ENCODE data around the gene MXD4. TPM values are rescaled to one million over a fixed set of nuclear protein-coding genes. Genes with fewer than 3 reads are reported as not detected.

The MXD4 gene
- polyA plus RNA-seq, 2 donors: 14.5 to 27.2 TPM

DNA sequence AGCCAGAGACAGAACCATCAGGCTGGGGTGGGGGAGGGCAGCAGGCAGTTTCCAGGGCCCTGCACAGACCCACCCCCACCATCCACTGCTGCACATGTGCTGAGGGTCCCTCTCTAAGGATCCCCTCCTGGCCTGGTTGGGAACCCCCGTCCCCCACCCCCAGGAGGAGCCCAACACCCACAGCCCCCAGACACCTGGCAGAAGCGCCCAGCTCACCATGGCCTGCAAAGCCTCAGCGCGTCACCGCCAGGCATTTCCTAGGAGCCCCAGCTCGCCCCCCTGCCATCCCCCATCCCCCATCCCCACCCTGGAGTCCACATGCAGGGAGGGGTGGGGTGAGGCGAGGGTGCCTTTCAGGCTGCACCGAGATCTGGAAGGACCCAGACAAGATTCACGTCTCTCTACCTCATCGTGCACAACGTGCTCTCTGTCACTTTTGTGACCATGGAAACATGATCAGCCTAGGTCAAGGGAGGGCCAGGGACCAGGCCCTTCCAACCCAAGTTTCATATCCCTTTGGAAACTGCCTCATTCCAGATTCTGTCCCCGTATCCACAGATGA lies 9.3 kb downstream of the MXD4 start:
- Histone ChIP-seq H3K4me3 (ENCODE audit: low read depth in 1 of 2, low read length in 2 of 2) (no peak overlapping the region), H3K27me3 (ENCODE audit: control insufficient read depth in 1 of 2, insufficient read depth in 2 of 2, low read length in 2 of 2) (no peaks in the 10 kb centered on the region), H3K9me3 (ENCODE audit: control insufficient read depth in 2 of 2, insufficient read depth in 1 of 2, low read depth in 1 of 2, low read length in 1 of 2) (no peaks in the 10 kb centered on the region), H3K36me3 (ENCODE audit: control insufficient read depth in 2 of 2, insufficient read depth in 2 of 2, low read length in 1 of 2) (peaks cover 7 to 56% of the 10 kb centered on the region in 2 donors), H3K27ac (ENCODE audit: low read depth in 2 of 2, low read length in 1 of 2) (no peak overlapping the region), H3K4me1 (ENCODE audit: control insufficient read depth in 2 of 2, insufficient read depth in 2 of 2, low read length in 1 of 2) (peaks cover 10 to 17% of the 10 kb centered on the region in 2 donors)
- WGBS, 2 donors: 86% methylated on average over 12 of the region's 12 CpGs

DNA sequence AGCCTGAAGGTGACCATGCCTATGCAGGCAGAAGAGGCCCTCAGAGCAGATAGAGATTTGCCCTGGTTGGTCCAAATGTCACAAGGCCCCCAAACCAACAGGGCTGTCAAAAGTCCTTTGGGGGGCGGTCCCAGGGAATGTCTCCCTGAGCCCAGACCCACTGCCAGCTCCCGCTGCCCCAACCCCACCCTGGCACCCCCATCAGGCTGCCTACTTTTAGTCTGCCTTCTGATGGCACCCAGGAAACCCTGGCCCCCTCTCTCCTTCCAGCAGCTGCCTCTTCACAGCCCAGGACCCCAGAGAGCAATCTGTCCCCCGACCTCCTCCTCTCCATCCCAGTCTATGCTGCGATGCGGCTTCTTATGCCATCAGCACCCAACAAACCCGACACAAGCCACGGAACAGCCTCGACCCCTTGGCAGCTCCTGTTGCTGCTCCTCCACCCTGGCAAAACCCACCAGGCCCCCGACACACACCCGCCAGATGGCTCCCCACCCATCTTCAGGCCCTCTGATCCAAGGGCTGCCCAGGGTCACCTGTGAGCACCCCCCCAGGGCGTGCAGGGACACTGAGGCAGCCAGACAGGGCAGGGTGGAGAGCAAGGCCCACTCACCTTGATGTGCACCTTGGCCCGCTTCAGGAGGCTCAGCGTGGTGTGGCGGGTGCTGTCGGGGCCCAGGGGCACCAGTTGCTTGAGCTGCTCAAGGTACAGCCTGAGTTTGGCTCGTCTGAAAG lies 9.9 kb downstream of the MXD4 start:
- H3K9me3 ChIP-seq (ENCODE audit: control insufficient read depth in 2 of 2, insufficient read depth in 1 of 2, low read depth in 1 of 2, low read length in 1 of 2): no peaks in the 10 kb centered on the region
- H3K4me3 ChIP-seq (ENCODE audit: low read depth in 1 of 2, low read length in 2 of 2): no peak overlapping the region
- no peaks in the 10 kb centered on the region for H3K27me3 ChIP-seq (ENCODE audit: control insufficient read depth in 1 of 2, insufficient read depth in 2 of 2, low read length in 2 of 2)
- H3K27ac ChIP-seq (ENCODE audit: low read depth in 2 of 2, low read length in 1 of 2): no peak overlapping the region
- 92 to 93% methylated on average over 16 of the region's 16 CpGs for WGBS, 2 donors
- H3K4me1 ChIP-seq (ENCODE audit: control insufficient read depth in 2 of 2, insufficient read depth in 2 of 2, low read length in 1 of 2): peaks cover 10 to 17% of the 10 kb centered on the region in 2 donors
- H3K36me3 ChIP-seq (ENCODE audit: control insufficient read depth in 2 of 2, insufficient read depth in 2 of 2, low read length in 1 of 2): peaks cover 7 to 60% of the 10 kb centered on the region in 2 donors

DNA sequence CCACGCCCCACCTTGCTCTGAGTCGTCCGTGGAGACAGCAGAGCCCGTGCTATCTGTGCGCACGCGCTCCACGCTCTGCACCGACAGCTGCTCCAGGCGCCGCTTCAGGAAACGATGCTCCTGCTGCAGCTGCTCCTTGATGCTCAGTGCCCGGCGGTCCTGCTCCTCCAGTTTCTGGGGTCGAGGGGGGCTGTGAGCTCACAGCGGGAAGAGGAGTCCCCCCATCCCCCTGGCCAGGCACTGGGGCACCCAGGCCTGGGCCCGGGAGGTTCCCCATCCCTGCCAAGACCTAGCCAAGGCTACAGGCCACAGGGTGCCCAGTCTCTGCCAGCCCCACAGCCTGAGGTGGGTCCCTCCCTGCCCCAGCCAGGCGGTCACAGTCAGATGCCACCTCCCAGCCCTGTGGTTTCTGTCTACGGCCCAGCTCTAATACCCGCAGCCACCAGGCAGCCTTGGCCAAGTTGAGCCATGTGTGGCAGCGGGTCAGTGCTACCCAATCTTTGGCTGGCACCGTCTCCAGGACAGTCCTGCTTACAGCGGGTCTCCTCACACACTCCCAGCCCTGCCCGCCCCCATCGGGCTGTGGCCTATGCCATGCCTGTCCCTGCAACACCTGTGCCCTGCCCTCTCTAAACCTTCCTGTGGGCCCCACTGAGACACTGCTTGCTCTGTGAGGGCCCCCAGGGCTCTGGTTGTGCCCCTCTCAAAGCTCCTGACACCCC lies 10.7 kb downstream of the MXD4 start:
- H3K27me3 ChIP-seq (ENCODE audit: control insufficient read depth in 1 of 2, insufficient read depth in 2 of 2, low read length in 2 of 2): no peaks in the 10 kb centered on the region
- peaks cover 7 to 63% of the 10 kb centered on the region in 2 donors for H3K36me3 ChIP-seq (ENCODE audit: control insufficient read depth in 2 of 2, insufficient read depth in 2 of 2, low read length in 1 of 2)

DNA sequence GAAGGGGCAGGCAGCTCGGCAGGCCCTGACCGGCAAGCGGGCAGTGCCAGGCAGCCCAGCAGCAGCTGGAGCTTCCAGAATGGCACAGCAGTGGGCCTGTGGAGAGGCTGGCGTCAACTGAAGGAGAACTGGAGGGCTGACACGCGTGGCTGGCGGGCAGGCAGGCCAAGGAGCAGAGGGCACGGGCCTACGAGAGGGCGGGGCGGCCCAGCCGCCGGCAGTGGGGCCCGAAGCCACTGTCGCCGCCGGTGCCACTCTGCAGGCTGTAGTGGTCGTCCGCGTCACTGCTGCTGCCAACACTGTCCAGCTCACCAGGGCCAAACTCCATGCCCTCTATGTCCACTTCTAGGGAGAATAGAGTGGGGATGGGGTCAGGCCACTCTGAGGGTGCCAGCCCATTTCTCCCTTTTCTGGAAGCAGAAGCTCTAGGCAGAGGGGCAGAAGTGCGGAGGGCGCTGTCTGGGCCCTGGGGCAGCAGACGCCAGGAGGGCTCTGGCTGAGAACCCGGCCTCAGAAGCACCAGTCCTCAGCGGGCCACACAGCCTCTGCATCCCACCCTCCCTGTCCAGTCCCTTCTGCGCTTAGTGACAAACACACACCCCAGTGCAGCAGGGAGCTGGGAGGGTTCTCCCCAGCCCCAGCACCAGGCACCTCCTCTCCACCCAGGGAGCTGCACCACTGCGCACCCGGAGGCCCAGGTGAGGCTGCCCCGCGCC lies 11.4 kb downstream of the MXD4 start:
- 81 to 92% methylated on average over 29 to 30 of the region's 30 CpGs for WGBS, 2 donors
- H3K9me3 ChIP-seq (ENCODE audit: control insufficient read depth in 2 of 2, insufficient read depth in 1 of 2, low read depth in 1 of 2, low read length in 1 of 2): no peaks in the 10 kb centered on the region
- H3K4me1 ChIP-seq (ENCODE audit: control insufficient read depth in 2 of 2, insufficient read depth in 2 of 2, low read length in 1 of 2): peaks cover 0 to 12% of the 10 kb centered on the region in 2 donors
- no peak overlapping the region for H3K4me3 ChIP-seq (ENCODE audit: low read depth in 1 of 2, low read length in 2 of 2)
- peaks cover 7 to 63% of the 10 kb centered on the region in 2 donors for H3K36me3 ChIP-seq (ENCODE audit: control insufficient read depth in 2 of 2, insufficient read depth in 2 of 2, low read length in 1 of 2)
- no peaks in the 10 kb centered on the region for H3K27me3 ChIP-seq (ENCODE audit: control insufficient read depth in 1 of 2, insufficient read depth in 2 of 2, low read length in 2 of 2)
- no peak overlapping the region for H3K27ac ChIP-seq (ENCODE audit: low read depth in 2 of 2, low read length in 1 of 2)

More for the DNA sequence above, 10.7 kb downstream of the MXD4 start:
- Histone ChIP-seq H3K9me3 (ENCODE audit: control insufficient read depth in 2 of 2, insufficient read depth in 1 of 2, low read depth in 1 of 2, low read length in 1 of 2) (no peaks in the 10 kb centered on the region), H3K27ac (ENCODE audit: low read depth in 2 of 2, low read length in 1 of 2) (no peak overlapping the region), H3K4me3 (ENCODE audit: low read depth in 1 of 2, low read length in 2 of 2) (no peak overlapping the region), H3K4me1 (ENCODE audit: control insufficient read depth in 2 of 2, insufficient read depth in 2 of 2, low read length in 1 of 2) (peaks cover 4 to 17% of the 10 kb centered on the region in 2 donors)
- 89 to 90% methylated on average over 25 of the region's 25 CpGs for WGBS, 2 donors

DNA sequence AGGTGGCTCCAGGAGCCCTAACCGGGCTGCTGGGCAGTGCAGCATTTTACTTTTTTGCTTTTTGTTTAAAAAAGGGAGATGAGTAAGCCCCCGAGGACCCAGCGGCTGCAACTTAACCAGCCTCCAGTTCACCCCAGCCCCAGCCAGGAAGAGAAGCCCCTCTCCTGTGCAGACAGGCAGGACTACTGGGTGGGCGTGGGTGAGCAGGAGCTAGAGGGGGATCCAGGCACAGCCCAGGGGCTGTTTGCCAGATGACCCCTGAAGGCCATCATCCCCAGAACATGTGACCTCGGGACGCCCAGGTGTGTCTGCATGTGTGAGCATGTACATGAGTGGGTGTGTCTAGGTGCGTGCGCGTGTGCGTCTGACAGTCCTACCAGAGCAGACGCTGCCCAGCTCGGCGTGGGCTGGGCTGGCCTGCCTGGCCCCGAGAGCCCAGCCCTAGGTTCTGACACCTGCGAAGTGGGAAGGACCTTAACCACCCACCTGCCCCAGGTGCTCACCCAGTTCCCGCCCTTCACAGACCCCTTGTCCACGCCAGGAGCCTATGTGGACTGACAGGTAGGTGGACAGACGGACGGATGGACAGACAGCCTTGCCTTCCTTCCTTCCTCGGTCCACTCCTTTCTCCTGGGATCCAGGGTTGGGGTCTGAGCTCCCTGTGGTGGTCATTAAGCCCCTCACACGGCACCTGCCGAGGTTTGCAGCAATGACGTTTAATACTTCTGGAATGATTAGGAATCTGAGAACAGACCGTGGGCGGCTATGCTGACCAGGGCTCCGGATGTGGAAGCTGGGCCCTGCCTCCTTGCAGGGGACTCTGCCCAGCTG lies 12.2 kb downstream of the MXD4 start:
- peaks cover 7 to 58% of the 10 kb centered on the region in 2 donors for H3K36me3 ChIP-seq (ENCODE audit: control insufficient read depth in 2 of 2, insufficient read depth in 2 of 2, low read length in 1 of 2)
- no peak overlapping the region for H3K4me3 ChIP-seq (ENCODE audit: low read depth in 1 of 2, low read length in 2 of 2)
- H3K27ac ChIP-seq (ENCODE audit: low read depth in 2 of 2, low read length in 1 of 2): no peak overlapping the region
- H3K9me3 ChIP-seq (ENCODE audit: control insufficient read depth in 2 of 2, insufficient read depth in 1 of 2, low read depth in 1 of 2, low read length in 1 of 2): no peaks in the 10 kb centered on the region
- 65 to 73% methylated on average over 26 of the region's 26 CpGs for WGBS, 2 donors
- H3K4me1 ChIP-seq (ENCODE audit: control insufficient read depth in 2 of 2, insufficient read depth in 2 of 2, low read length in 1 of 2): peaks cover 0 to 13% of the 10 kb centered on the region in 2 donors
- H3K27me3 ChIP-seq (ENCODE audit: control insufficient read depth in 1 of 2, insufficient read depth in 2 of 2, low read length in 2 of 2): no peaks in the 10 kb centered on the region

DNA sequence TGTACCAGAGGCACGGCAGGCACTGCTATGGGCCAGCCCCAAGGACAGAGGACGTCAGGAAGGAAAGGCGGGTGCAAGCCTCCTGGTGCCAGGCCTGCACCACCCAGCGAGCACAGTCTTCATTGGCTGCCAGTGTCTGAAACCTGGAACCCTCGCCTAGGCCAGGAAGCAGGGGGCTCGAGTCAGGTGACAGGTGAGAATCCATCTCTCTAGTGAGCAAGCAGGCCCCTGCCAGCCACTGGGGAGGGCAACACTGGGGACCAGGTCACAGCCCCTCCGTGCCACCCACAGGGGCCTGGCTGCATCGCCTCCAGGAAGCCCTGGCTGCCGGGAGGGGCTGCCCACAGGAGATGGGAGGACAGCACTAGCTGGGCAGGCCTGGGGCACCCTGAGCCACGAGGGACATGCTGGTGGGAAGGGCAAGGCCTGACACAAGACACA lies 13.1 kb downstream of the MXD4 start:
- Histone ChIP-seq H3K4me1 (ENCODE audit: control insufficient read depth in 2 of 2, insufficient read depth in 2 of 2, low read length in 1 of 2) (peaks cover 0 to 13% of the 10 kb centered on the region in 2 donors), H3K4me3 (ENCODE audit: low read depth in 1 of 2, low read length in 2 of 2) (no peak overlapping the region), H3K27ac (ENCODE audit: low read depth in 2 of 2, low read length in 1 of 2) (no peak overlapping the region), H3K27me3 (ENCODE audit: control insufficient read depth in 1 of 2, insufficient read depth in 2 of 2, low read length in 2 of 2) (no peaks in the 10 kb centered on the region), H3K36me3 (ENCODE audit: control insufficient read depth in 2 of 2, insufficient read depth in 2 of 2, low read length in 1 of 2) (peaks cover 7 to 54% of the 10 kb centered on the region in 2 donors), H3K9me3 (ENCODE audit: control insufficient read depth in 2 of 2, insufficient read depth in 1 of 2, low read depth in 1 of 2, low read length in 1 of 2) (no peaks in the 10 kb centered on the region)
- 75 to 77% methylated on average over 10 of the region's 10 CpGs for WGBS, 2 donors

DNA sequence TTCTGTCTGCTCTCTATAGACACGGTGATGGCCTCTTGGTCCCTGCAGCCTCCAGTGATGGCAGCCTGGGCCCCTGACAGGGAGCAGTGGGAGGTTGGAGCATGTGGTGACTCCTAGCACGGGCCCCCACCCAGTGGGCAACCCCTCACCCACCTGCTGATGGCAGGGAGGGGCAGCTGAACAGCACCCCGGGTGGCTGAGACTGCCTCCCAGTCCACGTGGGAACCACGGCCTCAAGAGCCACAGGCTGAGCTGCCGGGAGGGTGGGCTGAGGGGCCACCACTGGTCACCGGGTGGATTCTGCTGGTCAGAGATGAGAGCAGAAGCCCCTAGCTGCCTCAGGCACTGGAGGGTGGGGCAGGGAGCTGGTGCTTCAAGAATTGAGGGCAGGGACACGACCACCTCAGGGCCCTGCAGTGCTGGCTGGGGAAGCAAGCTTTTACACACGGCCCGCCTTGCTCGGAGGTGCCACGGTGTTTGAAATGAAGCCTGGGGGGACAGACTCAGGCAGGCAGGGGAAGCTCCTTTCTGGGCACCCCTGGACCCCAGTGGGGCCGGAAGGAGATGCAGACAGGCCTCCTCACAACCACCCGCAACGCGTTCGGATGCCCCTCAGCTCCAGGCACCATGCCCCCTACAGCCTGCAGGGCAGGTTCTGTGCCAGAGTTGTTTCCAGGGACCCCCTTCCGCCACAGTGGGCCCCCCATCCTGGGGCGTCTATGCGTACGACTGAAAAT lies 13.7 kb downstream of the MXD4 start:
- no peak overlapping the region for H3K27ac ChIP-seq (ENCODE audit: low read depth in 2 of 2, low read length in 1 of 2)
- peaks cover 7 to 49% of the 10 kb centered on the region in 2 donors for H3K36me3 ChIP-seq (ENCODE audit: control insufficient read depth in 2 of 2, insufficient read depth in 2 of 2, low read length in 1 of 2)
- H3K27me3 ChIP-seq (ENCODE audit: control insufficient read depth in 1 of 2, insufficient read depth in 2 of 2, low read length in 2 of 2): no peaks in the 10 kb centered on the region
- 83% methylated on average over 21 of the region's 21 CpGs for WGBS, 2 donors
- no peak overlapping the region for H3K4me3 ChIP-seq (ENCODE audit: low read depth in 1 of 2, low read length in 2 of 2)
- no peaks in the 10 kb centered on the region for H3K9me3 ChIP-seq (ENCODE audit: control insufficient read depth in 2 of 2, insufficient read depth in 1 of 2, low read depth in 1 of 2, low read length in 1 of 2)
- H3K4me1 ChIP-seq (ENCODE audit: control insufficient read depth in 2 of 2, insufficient read depth in 2 of 2, low read length in 1 of 2): peaks cover 0 to 11% of the 10 kb centered on the region in 2 donors

DNA sequence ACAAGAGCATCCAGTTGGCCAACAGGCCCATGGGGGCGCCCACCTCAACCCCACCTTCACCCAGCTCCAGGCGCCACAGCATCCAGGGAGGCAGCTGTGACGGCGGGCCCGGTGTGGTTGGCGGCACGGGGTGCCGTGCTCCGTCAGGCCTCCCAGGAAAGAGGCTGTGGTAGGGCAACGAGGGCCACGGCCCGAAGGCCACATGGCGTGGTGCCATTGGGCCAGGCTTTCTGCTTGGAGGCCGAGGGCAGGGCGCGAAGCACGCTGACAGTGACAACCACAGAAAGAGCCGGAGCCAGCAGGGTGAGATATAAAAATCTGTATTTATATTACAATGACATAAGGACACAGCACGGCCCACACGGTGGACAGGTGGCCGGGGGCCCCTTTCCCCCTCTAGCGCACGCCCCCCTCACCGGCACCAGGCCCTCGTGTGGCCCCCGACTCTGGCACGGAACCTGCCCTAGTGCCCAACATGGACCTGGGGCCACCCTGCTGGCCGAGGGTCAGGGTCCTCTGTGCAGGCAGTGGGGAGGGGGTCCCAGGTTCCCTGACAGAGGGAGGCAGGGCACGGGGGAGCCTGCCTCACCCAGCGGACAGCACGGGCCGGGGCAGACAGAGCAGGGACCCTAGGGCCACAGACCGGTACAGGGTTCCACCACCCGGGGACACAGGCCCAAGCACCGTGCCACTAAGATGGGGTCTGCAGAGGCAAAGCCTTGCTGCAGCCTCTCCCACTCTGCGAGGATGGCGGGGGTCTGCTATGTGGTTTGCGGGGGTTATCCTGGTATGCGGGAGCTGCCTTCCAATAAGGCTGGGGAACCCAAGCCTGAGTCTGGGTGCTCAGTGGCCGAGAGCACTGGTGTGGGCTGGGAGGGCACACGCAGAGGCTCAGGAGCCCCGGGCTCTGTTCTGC lies 14.5 kb downstream of the MXD4 start:
- WGBS, 2 donors: 88 to 90% methylated on average over 40 to 42 of the region's 42 CpGs
- H3K27ac ChIP-seq (ENCODE audit: low read depth in 2 of 2, low read length in 1 of 2): no peak overlapping the region
- H3K9me3 ChIP-seq (ENCODE audit: control insufficient read depth in 2 of 2, insufficient read depth in 1 of 2, low read depth in 1 of 2, low read length in 1 of 2): no peaks in the 10 kb centered on the region
- no peak overlapping the region for H3K4me3 ChIP-seq (ENCODE audit: low read depth in 1 of 2, low read length in 2 of 2)
- H3K27me3 ChIP-seq (ENCODE audit: control insufficient read depth in 1 of 2, insufficient read depth in 2 of 2, low read length in 2 of 2): no peaks in the 10 kb centered on the region
- H3K4me1 ChIP-seq (ENCODE audit: control insufficient read depth in 2 of 2, insufficient read depth in 2 of 2, low read length in 1 of 2): peaks cover 0 to 12% of the 10 kb centered on the region in 2 donors
- H3K36me3 ChIP-seq (ENCODE audit: control insufficient read depth in 2 of 2, insufficient read depth in 2 of 2, low read length in 1 of 2): peaks cover 7 to 44% of the 10 kb centered on the region in 2 donors

Data from esophagus (tissue), 2 donors.